ENCODE measurements around the gene TEAD3.
"Not testable (repeated sequence)": the region's sequence is repeated elsewhere in the genome, so short reads cannot be mapped to it uniquely, and the experiment has no call there.

TEAD3 gene

GRCh38 chr6:35496841-35497570 lies at the start of gene TEAD3:
TSS of gene TEAD3 (minus strand) at chr6:35497079.
- peak; percentile 76 for DNase-seq (ENCODE audit: low read depth)
- H3K4me3 ChIP-seq (ENCODE audit: low read length), result peak within 1 kb of the TSS; percentile 78
- TF ChIP-seq CTCF (conservative IDR thresholded peaks at IDR 0.05; ENCODE audit: low read length), result no peak

- no peak for DNase-seq (ENCODE audit: low read depth)
- TF ChIP-seq CTCF (conservative IDR thresholded peaks at IDR 0.05; ENCODE audit: low read length), result no peak
- H3K4me3 ChIP-seq (ENCODE audit: low read length), result no peak overlapping the region
These were observed 48.0 kb upstream of the TEAD3 start for GRCh38 chr6:35544769-35545361.

- TF ChIP-seq CTCF (conservative IDR thresholded peaks at IDR 0.05; ENCODE audit: low read length), result no peak
- no peak overlapping the region for H3K4me3 ChIP-seq (ENCODE audit: low read length)
- DNase-seq (ENCODE audit: low read depth), result no peak
These were observed 46.7 kb upstream of the TEAD3 start for GRCh38 chr6:35543459-35544193.

- TF ChIP-seq CTCF (conservative IDR thresholded peaks at IDR 0.05; ENCODE audit: low read length), result no peak
- H3K4me3 ChIP-seq (ENCODE audit: low read length), result no peak overlapping the region
- DNase-seq (ENCODE audit: low read depth), result no peak
These were observed 45.0 kb upstream of the TEAD3 start for GRCh38 chr6:35541836-35542235.

- H3K4me3 ChIP-seq (ENCODE audit: low read length), result no peak overlapping the region
- TF ChIP-seq CTCF (conservative IDR thresholded peaks at IDR 0.05; ENCODE audit: low read length), result no peak
- no peak for DNase-seq (ENCODE audit: low read depth)
These were observed 42.3 kb upstream of the TEAD3 start for GRCh38 chr6:35539223-35539622.

- H3K4me3 ChIP-seq (ENCODE audit: low read length); DNase-seq (ENCODE audit: low read depth): not testable (repeated sequence)
These were observed 39.0 kb upstream of the TEAD3 start for GRCh38 chr6:35535847-35536246.

GRCh38 chr6:35534407-35535170 lies 37.7 kb upstream of the TEAD3 start:
- no peak overlapping the region for H3K4me3 ChIP-seq (ENCODE audit: low read length)
- no peak for TF ChIP-seq CTCF (conservative IDR thresholded peaks at IDR 0.05; ENCODE audit: low read length)
- DNase-seq (ENCODE audit: low read depth), result no peak

Data from AG10803 (cell line).